ENCODE results near the gene L2HGDH. TPM values are rescaled to one million over a fixed set of nuclear protein-coding genes. Genes with fewer than 3 reads are reported as not detected.

Gene L2HGDH
- total RNA-seq, 1 donor from 2014 or later, result 5.2 TPM

DNA sequence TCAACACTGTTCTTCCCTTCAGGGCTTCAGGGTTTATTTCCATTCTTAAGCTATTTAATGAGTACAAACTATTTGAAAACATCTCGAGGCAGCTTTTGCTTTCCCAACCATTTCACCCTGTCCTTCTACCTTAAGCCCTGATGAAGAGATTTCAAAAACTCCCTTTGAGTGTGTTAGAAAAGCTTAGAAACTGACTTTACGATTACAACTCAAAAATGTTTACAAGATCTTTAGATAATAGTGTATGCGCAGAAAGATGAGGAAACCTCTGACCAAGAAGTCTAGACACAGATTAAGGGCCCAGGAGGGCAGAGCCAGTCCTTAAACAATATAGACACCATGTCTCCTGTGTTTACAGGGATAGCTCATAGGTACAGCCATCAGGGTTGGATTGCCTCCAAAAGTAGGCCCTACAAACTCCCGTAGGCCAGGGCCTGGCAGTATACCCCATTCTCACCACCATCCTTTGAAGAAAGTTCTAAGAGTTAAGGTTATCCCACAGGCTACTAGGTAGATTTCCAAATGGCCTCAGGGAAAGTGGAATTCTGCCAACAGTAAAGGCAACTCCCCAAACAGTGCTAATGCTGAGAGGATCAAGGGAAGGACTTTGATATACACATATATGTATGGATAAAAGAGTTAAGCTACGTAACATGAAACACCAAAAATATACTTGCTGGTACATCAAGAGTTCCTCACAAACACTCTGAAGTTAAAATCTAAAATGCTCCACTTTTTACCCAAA lies 69.3 kb downstream of the L2HGDH start:
- no peaks in the 10 kb centered on the region for H3K36me3 ChIP-seq (ENCODE audit: insufficient read depth, low read length)
- Mint-ChIP-seq H3K36me3 (ENCODE audit: low read depth, unreplicated experiment) (peaks cover 3% of the 10 kb centered on the region), H3K4me1 (ENCODE audit: low read depth, unreplicated experiment) (no peaks in the 10 kb centered on the region), H3K4me3 (ENCODE audit: unreplicated experiment) (no peak overlapping the region), H3K27me3 (ENCODE audit: low read depth, unreplicated experiment) (no peaks in the 10 kb centered on the region), H3K27ac (ENCODE audit: unreplicated experiment) (no peak overlapping the region), H3K9me3 (ENCODE audit: unreplicated experiment) (no peaks in the 10 kb centered on the region)
- no peak overlapping the region for H3K27ac ChIP-seq (ENCODE audit: low read depth, low read length)
- no peaks in the 10 kb centered on the region for H3K79me2 ChIP-seq (ENCODE audit: insufficient read depth, low read length)
- no peaks in the 10 kb centered on the region for H3K9me3 ChIP-seq (ENCODE audit: insufficient read depth, low read depth, low read length)
- FAIRE-seq (no peak), DNase-seq (ENCODE audit: low read depth) (no peak)
- TF ChIP-seq, protein P1, sequence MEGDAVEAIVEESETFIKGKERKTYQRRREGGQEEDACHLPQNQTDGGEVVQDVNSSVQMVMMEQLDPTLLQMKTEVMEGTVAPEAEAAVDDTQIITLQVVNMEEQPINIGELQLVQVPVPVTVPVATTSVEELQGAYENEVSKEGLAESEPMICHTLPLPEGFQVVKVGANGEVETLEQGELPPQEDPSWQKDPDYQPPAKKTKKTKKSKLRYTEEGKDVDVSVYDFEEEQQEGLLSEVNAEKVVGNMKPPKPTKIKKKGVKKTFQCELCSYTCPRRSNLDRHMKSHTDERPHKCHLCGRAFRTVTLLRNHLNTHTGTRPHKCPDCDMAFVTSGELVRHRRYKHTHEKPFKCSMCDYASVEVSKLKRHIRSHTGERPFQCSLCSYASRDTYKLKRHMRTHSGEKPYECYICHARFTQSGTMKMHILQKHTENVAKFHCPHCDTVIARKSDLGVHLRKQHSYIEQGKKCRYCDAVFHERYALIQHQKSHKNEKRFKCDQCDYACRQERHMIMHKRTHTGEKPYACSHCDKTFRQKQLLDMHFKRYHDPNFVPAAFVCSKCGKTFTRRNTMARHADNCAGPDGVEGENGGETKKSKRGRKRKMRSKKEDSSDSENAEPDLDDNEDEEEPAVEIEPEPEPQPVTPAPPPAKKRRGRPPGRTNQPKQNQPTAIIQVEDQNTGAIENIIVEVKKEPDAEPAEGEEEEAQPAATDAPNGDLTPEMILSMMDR (IDR thresholded peaks at IDR 0.05; ENCODE audit: insufficient read depth, low read depth, low read length), result no peak
- no peak for TF ChIP-seq EZH2 (IDR thresholded peaks at IDR 0.05; ENCODE audit: insufficient read depth, low read length)
- no peaks in the 10 kb centered on the region for H3K27me3 ChIP-seq (ENCODE audit: insufficient read depth, low read length)
- H3K4me2 ChIP-seq (ENCODE audit: low read length), result no peak overlapping the region
- no peak overlapping the region for H2AFZ ChIP-seq (ENCODE audit: low read depth, low read length)
- H3K9ac ChIP-seq (ENCODE audit: low read length), result no peak overlapping the region
- no peak overlapping the region for H3K4me3 ChIP-seq (ENCODE audit: insufficient read depth, low read depth, low read length)
- no peaks in the 10 kb centered on the region for H4K20me1 ChIP-seq (ENCODE audit: insufficient read depth, low read length)
- no peaks in the 10 kb centered on the region for H3K4me1 ChIP-seq (ENCODE audit: insufficient read depth, low read length)

DNA sequence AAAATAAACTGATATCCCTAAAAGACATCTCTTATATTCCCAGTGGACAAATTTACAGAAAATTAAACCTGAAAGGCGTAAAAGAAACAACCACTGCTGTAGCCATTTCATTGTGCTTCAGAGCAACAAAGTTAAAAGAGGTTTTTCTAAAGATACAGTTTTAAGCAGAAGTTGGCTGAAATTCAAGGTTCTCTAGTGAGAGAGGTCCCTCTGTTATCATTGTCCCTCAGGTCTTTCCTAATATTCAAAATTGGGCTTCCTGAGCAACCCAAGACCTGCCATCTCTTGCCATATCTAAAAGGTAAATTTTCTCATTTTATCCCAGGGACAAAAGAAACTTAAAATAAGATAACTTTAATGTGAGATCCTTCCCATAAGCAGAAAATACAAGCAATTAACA lies 69.9 kb downstream of the L2HGDH start:
- no peaks in the 10 kb centered on the region for H3K9me3 Mint-ChIP-seq (ENCODE audit: unreplicated experiment)
- Histone ChIP-seq H3K4me1 (ENCODE audit: insufficient read depth, low read length) (no peaks in the 10 kb centered on the region), H3K9ac (ENCODE audit: low read length) (no peak overlapping the region), H3K4me3 (ENCODE audit: insufficient read depth, low read depth, low read length) (no peak overlapping the region), H2AFZ (ENCODE audit: low read depth, low read length) (no peak overlapping the region), H3K27me3 (ENCODE audit: insufficient read depth, low read length) (no peaks in the 10 kb centered on the region), H4K20me1 (ENCODE audit: insufficient read depth, low read length) (no peaks in the 10 kb centered on the region), H3K27ac (ENCODE audit: low read depth, low read length) (no peak overlapping the region), H3K79me2 (ENCODE audit: insufficient read depth, low read length) (no peaks in the 10 kb centered on the region), H3K4me2 (ENCODE audit: low read length) (no peak overlapping the region), H3K9me3 (ENCODE audit: insufficient read depth, low read depth, low read length) (no peaks in the 10 kb centered on the region), H3K36me3 (ENCODE audit: insufficient read depth, low read length) (no peaks in the 10 kb centered on the region)
- no peak for DNase-seq (ENCODE audit: low read depth)
- H3K36me3 Mint-ChIP-seq (ENCODE audit: low read depth, unreplicated experiment), result peaks cover 3% of the 10 kb centered on the region
- no peak overlapping the region for H3K27ac Mint-ChIP-seq (ENCODE audit: unreplicated experiment)
- H3K27me3 Mint-ChIP-seq (ENCODE audit: low read depth, unreplicated experiment), result no peaks in the 10 kb centered on the region
- no peak for TF ChIP-seq EZH2 (IDR thresholded peaks at IDR 0.05; ENCODE audit: insufficient read depth, low read length)
- FAIRE-seq, result no peak
- no peak overlapping the region for H3K4me3 Mint-ChIP-seq (ENCODE audit: unreplicated experiment)
- no peaks in the 10 kb centered on the region for H3K4me1 Mint-ChIP-seq (ENCODE audit: low read depth, unreplicated experiment)

DNA sequence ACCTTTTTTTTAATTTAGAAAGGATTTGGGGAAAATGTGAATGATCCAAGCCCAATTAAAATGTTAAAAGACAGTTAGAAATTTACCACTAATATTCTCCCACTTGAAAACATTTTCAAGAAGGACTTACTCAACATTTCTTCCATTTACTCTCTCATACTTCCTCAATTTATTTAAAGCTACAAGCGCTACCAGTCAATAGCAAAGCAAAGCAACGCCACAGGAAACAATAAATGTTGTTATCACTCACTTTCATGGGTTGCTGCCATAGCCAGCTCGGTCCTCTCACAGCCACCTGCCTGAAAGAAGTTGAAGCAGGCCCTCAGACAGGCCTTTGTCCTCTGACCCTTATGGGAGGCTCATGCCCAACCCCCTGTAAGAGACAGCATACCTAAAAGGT lies 74.6 kb downstream of the L2HGDH start:
- Histone ChIP-seq H4K20me1 (ENCODE audit: insufficient read depth, low read length) (no peaks in the 10 kb centered on the region), H3K79me2 (ENCODE audit: insufficient read depth, low read length) (no peaks in the 10 kb centered on the region), H3K36me3 (ENCODE audit: insufficient read depth, low read length) (no peaks in the 10 kb centered on the region), H3K4me2 (ENCODE audit: low read length) (no peak overlapping the region), H3K27ac (ENCODE audit: low read depth, low read length) (no peak overlapping the region), H3K27me3 (ENCODE audit: insufficient read depth, low read length) (no peaks in the 10 kb centered on the region), H3K9me3 (ENCODE audit: insufficient read depth, low read depth, low read length) (no peaks in the 10 kb centered on the region), H3K4me3 (ENCODE audit: insufficient read depth, low read depth, low read length) (no peak overlapping the region), H3K9ac (ENCODE audit: low read length) (no peak overlapping the region), H2AFZ (ENCODE audit: low read depth, low read length) (no peak overlapping the region), H3K4me1 (ENCODE audit: insufficient read depth, low read length) (peaks cover under 1% of the 10 kb centered on the region)
- Mint-ChIP-seq H3K4me3 (ENCODE audit: unreplicated experiment) (no peak overlapping the region), H3K4me1 (ENCODE audit: low read depth, unreplicated experiment) (no peaks in the 10 kb centered on the region), H3K27me3 (ENCODE audit: low read depth, unreplicated experiment) (no peaks in the 10 kb centered on the region), H3K36me3 (ENCODE audit: low read depth, unreplicated experiment) (peaks cover 2% of the 10 kb centered on the region), H3K27ac (ENCODE audit: unreplicated experiment) (no peak overlapping the region), H3K9me3 (ENCODE audit: unreplicated experiment) (no peaks in the 10 kb centered on the region)
- no peak for TF ChIP-seq EZH2 (IDR thresholded peaks at IDR 0.05; ENCODE audit: insufficient read depth, low read length)
- TF ChIP-seq, protein P1 (IDR thresholded peaks at IDR 0.05; ENCODE audit: insufficient read depth, low read depth, low read length), result no peak
- DNase-seq (ENCODE audit: low read depth) (no peak), FAIRE-seq (no peak)
